Activated CD4-positive, alpha-beta T cell treated with anti-CD3 and anti-CD28 coated beads, Interleukin-2, amount 50 U/mL, for 4 hours (primary cell): ENCODE measurements around the gene TUBGCP5.

Experiments
- DNase-seq, 2 experiments: peaks; one replicate each; pipeline ENCODE4 v3.0.0-alpha.2; 2020

Gene TUBGCP5

DNA sequence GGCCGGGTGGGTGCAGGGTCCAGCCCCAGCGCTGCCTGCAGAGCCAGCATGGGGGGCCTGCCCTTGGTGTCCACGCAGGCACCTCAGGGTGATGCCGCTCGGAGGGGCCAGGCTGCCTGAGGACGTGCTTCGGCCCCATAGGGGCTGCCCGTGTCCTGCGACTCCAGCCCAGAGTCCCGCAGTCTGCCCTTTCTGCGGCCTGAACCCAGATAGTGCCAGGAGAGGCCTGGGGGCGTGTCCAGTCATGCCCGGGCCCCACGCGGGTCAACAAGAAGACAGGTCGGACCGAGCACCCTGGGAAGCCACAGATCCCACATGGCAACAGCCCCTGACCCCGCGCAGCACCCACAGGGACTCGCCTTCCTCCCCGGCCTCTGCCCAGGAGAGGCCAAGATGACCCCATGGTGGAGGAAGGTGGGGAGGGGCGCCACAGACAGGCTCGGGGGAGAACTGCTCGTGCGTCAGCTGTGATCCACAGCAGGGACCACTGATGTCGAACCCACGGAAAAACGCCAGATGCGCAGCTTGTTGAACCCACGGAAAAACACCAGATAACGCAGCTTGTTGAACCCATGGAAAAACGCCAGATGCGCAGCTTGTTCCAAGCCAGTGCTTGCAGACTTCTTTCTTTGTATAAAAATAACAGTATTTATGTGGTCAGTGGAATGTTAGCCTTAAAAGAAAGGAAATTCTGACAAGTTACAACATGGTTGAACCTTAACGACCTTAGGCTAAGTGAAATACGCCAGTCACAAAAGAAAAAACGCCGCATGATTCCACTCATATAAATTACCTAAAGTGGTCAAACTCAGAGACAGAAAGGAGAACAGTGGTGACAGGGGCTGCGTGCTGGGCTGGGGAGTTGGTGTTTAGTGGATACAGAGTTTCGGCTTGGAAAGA, 87.7 kb downstream of the TUBGCP5 start:
- DNase-seq = no peak

DNA sequence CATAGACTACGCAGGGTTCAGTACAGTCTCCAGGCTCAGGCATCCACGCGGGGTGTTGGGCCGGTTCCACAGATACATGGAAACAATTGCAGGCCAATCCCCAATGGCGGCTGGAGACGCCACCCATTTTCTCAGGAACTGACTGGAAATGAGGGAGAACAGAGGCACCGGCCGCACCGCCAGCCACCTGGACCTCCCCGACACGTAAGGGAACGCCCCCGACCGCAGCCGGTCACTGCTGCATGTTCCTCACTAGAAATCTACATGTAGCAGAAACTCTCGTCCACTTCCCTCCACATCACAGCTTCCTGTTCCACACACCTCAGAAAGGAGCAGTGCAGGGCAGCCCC, 88.4 kb downstream of the TUBGCP5 start:
- DNase-seq = no peak

DNA sequence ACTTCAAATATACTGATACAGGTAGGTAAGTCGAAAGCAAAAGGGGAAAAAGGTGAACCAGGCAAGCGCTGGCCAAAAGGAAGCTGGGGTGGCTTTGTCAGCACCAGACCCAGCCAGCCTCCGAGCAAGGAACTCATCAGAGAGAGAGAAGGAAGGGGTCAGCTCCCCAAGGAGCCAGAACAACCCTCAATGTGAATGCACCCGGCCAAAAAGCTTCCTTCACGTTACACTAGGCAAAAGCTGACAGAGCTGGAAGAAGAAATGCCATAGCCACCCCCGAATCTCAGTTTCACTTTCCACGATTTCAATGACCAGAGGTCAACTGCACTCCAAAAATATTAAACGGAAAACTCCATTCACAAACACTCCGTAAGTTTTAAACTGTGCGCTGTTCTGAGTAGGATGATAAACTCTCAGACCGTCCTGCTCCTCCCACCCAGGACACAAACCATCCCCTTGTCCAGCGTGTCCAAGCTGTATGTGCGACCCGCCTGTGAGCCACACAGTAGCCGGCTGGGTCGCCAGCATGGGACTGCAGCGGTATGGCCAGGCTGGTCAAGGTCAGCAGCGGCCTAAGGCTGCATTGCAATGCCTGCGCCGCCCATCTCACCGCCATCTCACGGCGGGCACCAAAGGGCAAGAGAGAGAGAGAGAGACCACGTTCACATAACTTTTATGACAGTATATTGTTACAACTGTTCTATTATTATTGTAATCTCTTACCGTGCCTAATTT, 88.9 kb downstream of the TUBGCP5 start:
- DNase-seq = no peak
